ENCODE measurements around the gene CETN3.

- TF ChIP-seq ZBTB1 (CRISPR knock-in tag; IDR thresholded peaks at IDR 0.05; ENCODE audit: borderline replicate concordance) = no peak
- no peak for TF ChIP-seq ZNF788 (CRISPR knock-in tag; IDR thresholded peaks at IDR 0.05; ENCODE audit: borderline replicate concordance)
Observed at GRCh38 chr5:90424245-90424644, 14.7 kb upstream of the CETN3 start.

Data from HepG2 (cell line).